Activated T-cell treated with anti-CD3 and anti-CD28 coated beads, Interleukin-2, amount 50 U/mL, for 4 hours (primary cell): ENCODE measurements around the gene PLIN4. TPM values are rescaled to one million over a fixed set of nuclear protein-coding genes. Genes with fewer than 3 reads are reported as not detected.

Experiments
- ATAC-seq, 2 donors: fragments of 200-7000 bp; cut with Tn5 transposase; one replicate each; pipeline ENCODE4 v1.10.0; 2021
- DNase-seq: peaks from one replicate; pipeline ENCODE4 v3.0.0-alpha.2; 2020
- H3K27me3 Mint-ChIP-seq: one replicate; pipeline ENCODE4 v1.8.0; 2021; ENCODE audit warnings: low read depth, mixed read lengths
- H3K36me3 Mint-ChIP-seq: one replicate; pipeline ENCODE4 v1.8.0; 2022; ENCODE audit warnings: mixed read lengths; ENCODE audit not compliant: insufficient read depth
- H3K4me1 Mint-ChIP-seq: one replicate; pipeline ENCODE4 v1.8.0; 2021; ENCODE audit warnings: low read depth, mixed read lengths
- H3K4me3 Mint-ChIP-seq: one replicate; pipeline ENCODE4 v1.8.0; 2021; ENCODE audit warnings: mild to moderate bottlenecking, moderate library complexity, mixed read lengths
- H3K9me3 Mint-ChIP-seq: one replicate; pipeline ENCODE4 v1.8.0; 2021; ENCODE audit warnings: mixed read lengths
- total RNA-seq, 3 donors: library from RNA; stranded (reverse); gene quantifications; one replicate each; pipeline ENCODE4 v1.2.1, GENCODE V29; 2021

The PLIN4 gene
- total RNA-seq, 3 donors from 2014 or later, result 0.03 TPM; not detected in 2

DNA sequence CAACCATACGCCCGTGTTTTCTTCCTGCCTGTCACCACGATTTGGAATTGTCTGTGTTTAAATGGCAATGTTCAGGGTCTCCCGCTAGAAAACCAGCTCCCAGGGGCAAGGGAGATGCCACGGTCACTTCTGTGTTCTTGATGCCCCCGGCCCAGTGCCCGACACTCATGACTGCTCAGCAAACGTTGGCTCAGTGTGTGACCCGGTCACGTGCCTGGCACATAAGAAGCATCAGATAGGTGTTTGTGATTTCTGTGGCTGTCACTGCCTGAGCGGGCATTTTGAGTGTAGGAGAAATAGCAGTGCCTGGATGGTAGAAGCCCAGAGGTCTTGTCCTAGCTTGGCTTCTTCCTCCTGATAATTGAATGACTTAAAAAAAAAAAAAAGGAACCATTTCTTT lies 30.7 kb downstream of the PLIN4 start:
- no peaks in the 10 kb centered on the region for H3K4me1 Mint-ChIP-seq
- ATAC-seq, result no peak
- H3K36me3 Mint-ChIP-seq, result peaks cover 21% of the 10 kb centered on the region
- no peaks in the 10 kb centered on the region for H3K27me3 Mint-ChIP-seq
- no peak for DNase-seq
- H3K4me3 Mint-ChIP-seq, result no peak overlapping the region
- no peaks in the 10 kb centered on the region for H3K9me3 Mint-ChIP-seq

- Mint-ChIP-seq H3K4me3 (no peak overlapping the region), H3K36me3 (peaks cover 10% of the 10 kb centered on the region), H3K4me1 (no peaks in the 10 kb centered on the region), H3K27me3 (no peaks in the 10 kb centered on the region), H3K9me3 (no peaks in the 10 kb centered on the region)
- DNase-seq (no peak), ATAC-seq (no peak)
Observed at GRCh38 chr19:4483385-4483784, 34.9 kb downstream of the PLIN4 start.

DNA sequence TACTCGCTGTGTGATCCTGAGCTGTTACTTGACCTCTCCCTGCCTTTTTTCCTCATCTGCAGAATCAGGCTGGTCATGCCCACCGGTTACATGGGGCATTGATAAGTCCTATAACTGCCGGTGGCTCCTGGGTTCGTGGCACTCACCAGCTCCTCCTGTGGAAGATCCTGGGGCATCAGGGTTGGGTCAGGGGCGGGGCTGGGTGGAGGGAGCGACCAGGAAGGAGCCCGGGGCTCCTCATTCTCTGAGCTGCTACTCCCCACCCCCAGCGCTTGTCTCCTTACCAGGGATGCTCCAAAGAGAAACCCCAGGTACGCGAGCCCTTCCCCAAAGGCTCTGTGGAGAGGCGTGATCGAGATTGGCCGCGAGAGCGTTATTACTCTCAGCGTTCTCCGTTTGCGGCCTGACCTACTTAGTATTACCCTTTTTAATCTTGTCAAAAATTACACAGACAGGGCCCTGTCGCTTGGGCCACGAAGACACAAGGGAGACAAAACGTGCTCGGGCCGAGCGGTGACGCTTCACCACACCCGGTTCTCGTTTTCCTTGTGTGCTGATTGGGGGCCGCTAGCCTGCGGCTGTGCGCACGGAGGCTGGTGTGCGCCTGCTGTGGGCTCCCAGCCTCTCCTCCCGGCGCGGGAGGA lies 35.4 kb downstream of the PLIN4 start:
- no peak for ATAC-seq
- no peak for DNase-seq
- no peaks in the 10 kb centered on the region for H3K9me3 Mint-ChIP-seq
- H3K4me3 Mint-ChIP-seq, result no peak overlapping the region
- H3K36me3 Mint-ChIP-seq, result peaks cover 10% of the 10 kb centered on the region
- no peaks in the 10 kb centered on the region for H3K4me1 Mint-ChIP-seq
- no peaks in the 10 kb centered on the region for H3K27me3 Mint-ChIP-seq

GRCh38 chr19:4477034-4477801 lies 41.1 kb downstream of the PLIN4 start:
- no peaks in the 10 kb centered on the region for H3K9me3 Mint-ChIP-seq
- peaks cover 15% of the 10 kb centered on the region for H3K4me1 Mint-ChIP-seq
- peaks cover 5% of the 10 kb centered on the region for H3K36me3 Mint-ChIP-seq
- H3K27me3 Mint-ChIP-seq, result no peaks in the 10 kb centered on the region
- H3K4me3 Mint-ChIP-seq, result no peak overlapping the region
- DNase-seq, result no peak
- ATAC-seq, result no peak

DNA sequence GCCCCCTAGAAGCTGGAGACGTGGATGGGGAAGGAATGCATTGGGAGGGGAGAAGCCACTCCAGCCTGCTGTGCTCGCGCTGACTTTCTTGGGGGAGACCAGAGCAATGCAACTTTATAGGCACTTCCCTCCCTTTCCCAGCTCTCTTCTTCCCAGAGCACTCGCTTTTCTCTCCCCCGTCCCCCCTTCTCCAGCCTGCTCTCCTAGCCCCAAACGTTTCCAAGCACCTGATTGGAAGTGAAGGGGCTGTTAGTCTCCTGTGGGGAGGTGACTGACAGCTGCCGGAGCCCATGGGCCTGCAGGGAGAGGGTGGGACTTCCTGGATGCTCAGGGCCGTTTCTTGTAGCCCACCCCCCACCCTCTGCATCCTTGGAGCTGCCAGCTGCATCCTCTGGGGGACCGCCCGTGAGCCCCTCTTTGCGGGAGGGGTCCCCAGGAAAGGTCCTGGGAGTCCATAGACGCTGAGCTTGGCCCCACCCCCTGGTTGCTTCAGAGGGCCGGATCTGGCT lies 43.7 kb downstream of the PLIN4 start:
- Mint-ChIP-seq H3K27me3 (no peaks in the 10 kb centered on the region), H3K4me1 (peaks cover 19% of the 10 kb centered on the region), H3K9me3 (no peaks in the 10 kb centered on the region), H3K4me3 (no peak overlapping the region), H3K36me3 (peaks cover 5% of the 10 kb centered on the region)
- ATAC-seq (no peak), DNase-seq (no peak)

- Mint-ChIP-seq H3K4me1 (peaks cover 19% of the 10 kb centered on the region), H3K9me3 (no peaks in the 10 kb centered on the region), H3K36me3 (peaks cover 5% of the 10 kb centered on the region), H3K27me3 (no peaks in the 10 kb centered on the region), H3K4me3 (no peak overlapping the region)
- ATAC-seq (no peak), DNase-seq (no peak)
Observed at GRCh38 chr19:4473763-4474513, 44.3 kb downstream of the PLIN4 start.

DNA sequence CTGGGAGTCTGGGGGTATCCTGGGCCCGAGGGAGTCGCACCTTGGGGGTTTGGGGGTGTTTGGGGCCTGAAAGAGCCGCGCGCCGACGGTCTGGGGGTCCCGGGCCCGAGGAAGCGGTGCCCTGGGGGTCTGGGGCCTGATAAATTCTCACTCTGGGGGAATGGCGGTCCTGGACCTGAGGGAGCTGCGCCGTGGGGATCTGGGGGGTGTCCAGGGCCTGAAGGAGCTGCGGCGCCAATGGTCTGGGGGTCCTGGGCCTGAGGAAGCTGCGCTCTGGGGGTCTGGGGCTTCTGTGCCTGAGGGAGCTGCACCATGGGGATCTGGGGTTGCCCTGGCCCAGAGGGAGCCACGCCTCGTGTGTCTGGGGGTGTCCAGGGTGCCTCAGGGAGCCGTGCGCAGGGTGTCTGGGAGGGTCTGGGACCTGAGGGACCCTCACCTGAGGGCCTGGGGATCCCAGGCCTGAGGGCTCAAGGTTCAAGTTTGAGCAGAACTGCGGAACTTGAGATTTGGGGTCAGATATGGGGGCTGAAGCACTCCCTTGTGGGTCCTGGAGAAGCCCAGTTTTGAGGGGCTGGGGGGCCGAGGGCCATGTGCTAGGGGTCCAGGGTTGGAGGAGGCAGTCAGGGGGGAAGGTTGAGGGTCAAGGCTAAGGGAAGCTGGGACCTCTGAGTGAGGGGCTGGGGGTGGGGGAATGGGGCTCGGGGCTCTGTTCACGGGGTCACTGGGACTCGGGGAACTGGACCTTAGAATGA lies 45.1 kb downstream of the PLIN4 start:
- Mint-ChIP-seq H3K36me3 (peaks cover 5% of the 10 kb centered on the region), H3K4me1 (peaks cover 19% of the 10 kb centered on the region), H3K9me3 (no peaks in the 10 kb centered on the region), H3K4me3 (no peak overlapping the region), H3K27me3 (no peaks in the 10 kb centered on the region)
- DNase-seq, result no peak
- ATAC-seq, result no peak

DNA sequence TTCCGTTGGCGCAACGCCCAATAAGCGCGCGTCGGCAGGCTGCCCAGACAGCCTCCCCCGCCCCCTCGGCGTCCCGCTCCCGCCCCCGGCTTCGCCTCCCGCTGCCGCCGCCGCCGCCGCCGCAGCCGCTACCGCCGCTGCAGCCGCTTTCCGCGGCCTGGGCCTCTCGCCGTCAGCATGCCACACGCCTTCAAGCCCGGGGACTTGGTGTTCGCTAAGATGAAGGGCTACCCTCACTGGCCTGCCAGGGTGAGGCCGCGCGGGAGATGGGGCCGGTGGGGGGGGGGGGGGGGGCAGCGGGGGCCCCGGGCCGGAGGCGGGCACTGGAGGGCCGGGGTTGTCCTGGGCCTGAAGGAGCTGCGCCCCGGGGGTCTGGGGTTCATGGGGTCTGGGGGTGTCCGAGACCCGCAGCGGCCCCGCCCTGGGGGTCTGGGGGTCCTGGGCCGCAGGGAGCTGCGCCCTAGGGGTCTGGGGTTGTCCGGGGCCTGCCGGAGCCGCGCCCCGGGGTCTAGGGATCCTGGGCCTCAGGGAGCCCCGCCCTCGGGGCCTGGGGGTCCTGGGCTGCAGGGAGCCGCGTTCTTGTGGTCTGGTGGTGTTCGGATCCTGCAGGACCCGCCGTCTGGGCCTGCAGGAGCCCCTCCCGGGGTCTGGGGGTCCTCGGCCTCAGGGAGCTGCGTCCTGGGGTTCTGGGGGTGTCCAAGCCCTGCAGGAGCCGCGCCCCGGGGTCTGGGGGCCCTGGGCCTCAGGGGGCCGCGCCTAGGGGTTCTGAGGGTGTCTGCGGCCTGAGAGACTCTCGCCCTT lies 45.9 kb downstream of the PLIN4 start, which contains the start of gene HDGFL2:
Gene HDGFL2 (plus strand): TSS at position 124 of the 801 bp plus-strand sequence. CDS start 54 bp downstream, at position 178.
- H3K36me3 Mint-ChIP-seq, result peaks cover 3% of the 10 kb centered on the region
- DNase-seq, result no peak
- no peaks in the 10 kb centered on the region for H3K9me3 Mint-ChIP-seq
- H3K4me1 Mint-ChIP-seq, result peaks cover 19% of the 10 kb centered on the region
- no peaks in the 10 kb centered on the region for H3K27me3 Mint-ChIP-seq
- H3K4me3 Mint-ChIP-seq, result no peak within 1 kb of the TSS
- no peak for ATAC-seq

DNA sequence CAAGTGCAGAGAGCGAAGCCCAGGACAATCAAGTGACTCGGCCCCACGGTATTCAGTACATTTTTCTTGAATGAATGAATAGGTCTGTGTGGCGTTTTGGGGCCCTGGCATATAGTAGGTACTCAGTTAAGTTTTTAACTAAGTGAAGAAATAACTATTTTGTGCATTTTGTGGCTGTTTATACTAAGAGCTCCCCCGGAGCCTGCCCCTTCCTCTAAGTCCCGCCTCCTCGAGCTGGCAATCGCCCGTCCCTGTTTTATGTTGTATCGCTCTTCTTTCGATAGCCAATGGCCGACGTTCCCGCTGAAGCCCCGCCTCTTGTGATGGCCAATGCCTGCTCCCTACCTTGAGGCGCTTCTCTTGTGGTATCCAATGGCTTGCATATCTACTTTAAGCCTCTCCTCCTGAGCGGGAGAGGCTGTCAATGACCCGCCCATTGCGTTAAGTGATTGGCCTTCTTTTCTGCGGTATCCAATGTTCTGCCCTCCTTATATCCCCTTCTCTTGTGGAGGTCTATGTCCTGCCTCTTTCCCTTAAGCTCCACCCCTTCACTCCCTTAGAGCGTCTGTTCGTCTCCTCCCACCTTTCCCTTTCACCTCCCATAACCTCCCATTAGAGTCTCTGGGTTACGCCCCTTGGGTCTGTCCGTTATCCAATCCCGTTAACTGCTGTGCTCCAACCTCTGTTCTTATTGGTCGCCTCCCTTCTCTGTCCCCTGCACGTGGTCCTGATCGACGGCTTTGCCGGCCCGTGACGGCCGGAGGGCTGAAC lies 46.7 kb downstream of the PLIN4 start:
- no peak overlapping the region for H3K4me3 Mint-ChIP-seq
- peaks cover 19% of the 10 kb centered on the region for H3K4me1 Mint-ChIP-seq
- H3K27me3 Mint-ChIP-seq, result no peaks in the 10 kb centered on the region
- H3K9me3 Mint-ChIP-seq, result no peaks in the 10 kb centered on the region
- ATAC-seq (peak; percentile 88 to 90), DNase-seq (peak; percentile 95)
- peaks cover 2% of the 10 kb centered on the region for H3K36me3 Mint-ChIP-seq

DNA sequence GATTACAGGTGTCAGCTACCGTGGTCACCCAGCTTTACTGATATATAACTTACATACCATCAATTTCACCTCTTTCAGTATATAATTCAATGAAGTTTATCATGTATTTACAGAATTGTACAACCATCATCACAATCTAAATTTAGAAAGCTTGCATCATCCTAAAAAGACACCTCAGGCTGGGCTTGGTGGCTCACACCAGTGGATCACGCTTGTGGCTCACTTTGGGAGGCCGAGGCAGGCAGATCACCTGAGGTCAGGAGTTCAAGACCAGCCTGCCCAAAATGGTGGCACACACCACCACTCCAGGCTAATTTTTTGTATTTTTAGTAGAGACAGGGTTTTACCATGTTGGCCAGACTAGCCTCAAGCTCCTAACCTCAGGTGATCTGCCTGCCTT lies 50.5 kb downstream of the PLIN4 start:
- H3K36me3 Mint-ChIP-seq, result no peaks in the 10 kb centered on the region
- H3K4me1 Mint-ChIP-seq, result peaks cover 4% of the 10 kb centered on the region
- ATAC-seq (no peak), DNase-seq (no peak)
- H3K9me3 Mint-ChIP-seq, result no peaks in the 10 kb centered on the region
- H3K27me3 Mint-ChIP-seq, result no peaks in the 10 kb centered on the region
- no peak overlapping the region for H3K4me3 Mint-ChIP-seq

- no peaks in the 10 kb centered on the region for H3K27me3 Mint-ChIP-seq
- DNase-seq, result no peak
- H3K36me3 Mint-ChIP-seq, result no peaks in the 10 kb centered on the region
- no peaks in the 10 kb centered on the region for H3K9me3 Mint-ChIP-seq
- no peak overlapping the region for H3K4me3 Mint-ChIP-seq
- ATAC-seq, result no peak
- H3K4me1 Mint-ChIP-seq, result no peaks in the 10 kb centered on the region
Observed at GRCh38 chr19:4464815-4465581, 53.3 kb downstream of the PLIN4 start.

DNA sequence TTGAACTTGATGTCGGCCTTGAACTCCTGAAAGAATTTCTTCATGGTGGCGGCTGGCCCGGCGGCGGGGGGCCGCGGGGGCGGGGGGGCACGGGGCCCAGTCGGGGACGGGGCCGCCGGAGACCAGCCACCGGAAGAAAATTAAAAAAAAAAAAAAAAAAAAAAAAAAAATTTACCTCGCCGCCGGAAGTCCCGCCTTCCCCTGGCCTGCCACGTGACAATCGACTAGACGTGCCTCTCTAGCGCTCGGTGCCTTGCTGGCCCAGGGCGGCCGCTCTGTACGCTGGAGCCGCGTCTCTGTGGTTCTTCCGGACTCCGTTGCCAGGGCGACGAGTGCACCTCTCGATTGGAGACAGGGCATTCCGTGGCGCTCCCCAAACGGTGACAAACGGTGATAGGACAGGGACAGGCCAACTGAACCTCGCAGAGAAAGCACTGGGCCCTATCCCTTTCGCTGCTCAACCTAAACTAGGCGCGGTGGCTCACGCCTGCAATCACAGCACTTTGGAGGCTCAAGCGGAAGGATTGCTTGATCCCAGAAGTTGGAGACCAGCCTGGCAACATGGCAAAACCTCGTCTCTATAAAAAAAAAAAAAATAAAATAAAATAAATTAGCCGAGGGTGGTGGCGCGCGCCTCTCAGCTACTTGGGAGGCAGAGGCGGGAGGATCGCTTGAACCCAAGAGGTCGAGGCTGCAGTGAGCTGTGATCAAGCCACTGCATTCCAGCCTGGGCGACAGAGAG lies 60.5 kb downstream of the PLIN4 start, which contains the start of gene UBXN6:
Gene UBXN6 (minus strand): TSS at position 141 of the 742 bp plus-strand sequence. CDS start 97 bp downstream, at position 44.
- Mint-ChIP-seq H3K4me3 (peak within 1 kb of the TSS; percentile 91), H3K4me1 (peaks cover 13% of the 10 kb centered on the region), H3K9me3 (no peaks in the 10 kb centered on the region), H3K27me3 (no peaks in the 10 kb centered on the region), H3K36me3 (peaks cover 2% of the 10 kb centered on the region)
- DNase-seq, result peak; percentile 95
- ATAC-seq, result peak; percentile 97 to 98
